Measurements from ENCODE around the gene SLC12A4.

DNA sequence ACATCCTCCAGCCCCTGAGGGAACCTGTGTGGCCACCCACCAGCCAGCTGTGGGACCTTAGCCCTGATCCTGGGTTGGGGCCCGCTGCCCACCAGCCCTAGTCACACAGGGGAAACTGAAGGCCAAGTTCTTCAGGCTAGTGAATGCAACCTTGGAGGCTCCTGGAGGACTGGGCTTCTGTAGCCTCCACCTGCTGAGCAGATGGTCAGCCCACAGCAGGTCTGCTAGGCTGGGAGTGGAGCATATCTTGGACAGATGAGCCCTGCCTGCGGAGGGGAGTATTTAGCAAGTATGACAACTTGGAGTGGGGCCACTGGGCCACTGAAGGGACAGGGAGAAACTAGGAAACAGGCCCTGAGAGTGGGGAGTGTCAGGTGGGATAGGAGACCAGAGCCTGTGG, 7.8 kb upstream of the SLC12A4 start:
- TF ChIP-seq EP300 (IDR thresholded peaks at IDR 0.05) (no peak), POLR2A (IDR thresholded peaks at IDR 0.05) (no peak)
- TF ChIP-seq, protein P1, sequence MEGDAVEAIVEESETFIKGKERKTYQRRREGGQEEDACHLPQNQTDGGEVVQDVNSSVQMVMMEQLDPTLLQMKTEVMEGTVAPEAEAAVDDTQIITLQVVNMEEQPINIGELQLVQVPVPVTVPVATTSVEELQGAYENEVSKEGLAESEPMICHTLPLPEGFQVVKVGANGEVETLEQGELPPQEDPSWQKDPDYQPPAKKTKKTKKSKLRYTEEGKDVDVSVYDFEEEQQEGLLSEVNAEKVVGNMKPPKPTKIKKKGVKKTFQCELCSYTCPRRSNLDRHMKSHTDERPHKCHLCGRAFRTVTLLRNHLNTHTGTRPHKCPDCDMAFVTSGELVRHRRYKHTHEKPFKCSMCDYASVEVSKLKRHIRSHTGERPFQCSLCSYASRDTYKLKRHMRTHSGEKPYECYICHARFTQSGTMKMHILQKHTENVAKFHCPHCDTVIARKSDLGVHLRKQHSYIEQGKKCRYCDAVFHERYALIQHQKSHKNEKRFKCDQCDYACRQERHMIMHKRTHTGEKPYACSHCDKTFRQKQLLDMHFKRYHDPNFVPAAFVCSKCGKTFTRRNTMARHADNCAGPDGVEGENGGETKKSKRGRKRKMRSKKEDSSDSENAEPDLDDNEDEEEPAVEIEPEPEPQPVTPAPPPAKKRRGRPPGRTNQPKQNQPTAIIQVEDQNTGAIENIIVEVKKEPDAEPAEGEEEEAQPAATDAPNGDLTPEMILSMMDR (IDR thresholded peaks at IDR 0.05), result no peak

Measured in tibial nerve (tissue), 4 donors.